OCI-LY7 (cell line): ENCODE results near the gene DSCAM. TPM values are rescaled to one million over a fixed set of nuclear protein-coding genes. Genes with fewer than 3 reads are reported as not detected.

Source experiments
- BruUV-seq: library from RNA; stranded (reverse); fragments of 400-500 nt; replicated peaks from 2 replicates; lab custom pipeline; 2021; lab: Mats Ljungman, UMichigan
- CTCF ChIA-PET: fragments of 300-600 bp; sonication (Branson Sonifier 250); formaldehyde crosslinking; loops from one replicate; lab custom pipeline; 2022; ENCODE audit warnings: antibody characterized with exemption; ENCODE audit not compliant: unreplicated experiment; lab: Charles Lee
- POLR2A ChIA-PET: fragments of 300-600 bp; sonication (Branson Sonifier 250); formaldehyde crosslinking; loops from one replicate; lab custom pipeline; 2022; ENCODE audit warnings: antibody characterized with exemption; lab: Charles Lee
- DNase-seq: peaks from one replicate; pipeline ENCODE4 v3.0.0-alpha.2; 2015; ENCODE audit warnings: low spot score
- H2AFZ ChIP-seq: fragments of 200-600 bp; sonication (generic), shearing (Covaris generic); 2 replicates; pipeline ENCODE4 v1.6.1; 2014; ENCODE audit warnings: mild to moderate bottlenecking, antibody characterized with exemption, low read length, moderate library complexity
- H3K27ac ChIP-seq: fragments of 200-600 bp; sonication (generic); 2 replicates; pipeline ENCODE4 v1.5.1; 2014; ENCODE audit warnings: mixed run types, low read depth, mild to moderate bottlenecking, moderate library complexity, low read length, inconsistent platforms; ENCODE audit not compliant: poor library complexity, severe bottlenecking
- H3K36me3 ChIP-seq: fragments of 200-600 bp; sonication (generic); 2 replicates; pipeline ENCODE4 v1.6.1; 2014; ENCODE audit warnings: mild to moderate bottlenecking, antibody characterized with exemption, low read length, moderate library complexity, mixed read lengths; ENCODE audit not compliant: insufficient read depth
- H3K4me1 ChIP-seq: fragments of 200-600 bp; sonication (generic); 2 replicates; pipeline ENCODE4 v1.5.1; 2014; ENCODE audit warnings: mild to moderate bottlenecking, low read length; ENCODE audit not compliant: insufficient read depth, poor library complexity, severe bottlenecking
- H3K4me2 ChIP-seq: fragments of 200-600 bp; sonication (generic); 2 replicates; pipeline ENCODE4 v1.6.1; 2014; ENCODE audit warnings: mild to moderate bottlenecking, low read length
- H3K4me3 ChIP-seq: fragments of 200-600 bp; sonication (generic); 2 replicates; pipeline ENCODE4 v1.5.1; 2014; ENCODE audit warnings: mild to moderate bottlenecking, low read depth, low read length; ENCODE audit not compliant: poor library complexity, severe bottlenecking
- H3K79me2 ChIP-seq: fragments of 200-600 bp; sonication (generic); 2 replicates; pipeline ENCODE4 v1.6.1; 2016; ENCODE audit warnings: low read depth, mild to moderate bottlenecking, low read length, moderate library complexity, mixed read lengths; ENCODE audit not compliant: insufficient read depth
- H3K9me2 ChIP-seq: fragments of 200-600 bp; sonication (generic); 2 replicates; pipeline ENCODE4 v1.6.1; 2016; ENCODE audit warnings: mild to moderate bottlenecking, low read length, mixed read lengths; ENCODE audit not compliant: insufficient read depth
- H3K9me3 ChIP-seq: fragments of 200-600 bp; sonication (generic); 2 replicates; pipeline ENCODE4 v1.6.1; 2014; ENCODE audit warnings: mild to moderate bottlenecking, mixed run types, low read length, mixed read lengths
- H4K20me1 ChIP-seq: fragments of 200-600 bp; sonication (generic); 2 replicates; pipeline ENCODE4 v1.6.1; 2014; ENCODE audit warnings: mild to moderate bottlenecking, antibody characterized with exemption, low read length, moderate library complexity, mixed read lengths; ENCODE audit not compliant: insufficient read depth
- EZH2phosphoT487 ChIP-seq: fragments of 200-600 bp; sonication (generic); IDR thresholded peaks from 2 replicates; pipeline ENCODE4 v1.6.1; 2018; ENCODE audit warnings: low read depth, borderline replicate concordance, mild to moderate bottlenecking, mixed run types, antibody characterized with exemption, low read length, moderate library complexity, mixed read lengths
- intact Hi-C: fragments of 100-400 bp; cut with micrococcal nuclease; formaldehyde crosslinking; loops from one replicate; pipeline ENCODE4 v1.10.0; 2022; ENCODE audit not compliant: unreplicated experiment
- total RNA-seq, 2 experiments: library from RNA; depleted of rRNA in 1 of 2; stranded (reverse); fragments of >200 nt in 1 of 2; shearing (Covaris generic) in 1 of 2; gene quantifications; 2 replicates each; pipeline ENCODE4 v1.2.3, GENCODE V29; 2014 to 2022
- TF ChIP-seq, protein P1 (sequence below): fragments of 200-600 bp; sonication (generic); conservative IDR thresholded peaks from 2 replicates; pipeline ENCODE4 v1.5.1; 2014; ENCODE audit warnings: mild to moderate bottlenecking, antibody characterized with exemption, low read length, moderate library complexity, mixed read lengths

Gene DSCAM
- total RNA-seq, 2 experiments from 2014 or later: not detected

DNA sequence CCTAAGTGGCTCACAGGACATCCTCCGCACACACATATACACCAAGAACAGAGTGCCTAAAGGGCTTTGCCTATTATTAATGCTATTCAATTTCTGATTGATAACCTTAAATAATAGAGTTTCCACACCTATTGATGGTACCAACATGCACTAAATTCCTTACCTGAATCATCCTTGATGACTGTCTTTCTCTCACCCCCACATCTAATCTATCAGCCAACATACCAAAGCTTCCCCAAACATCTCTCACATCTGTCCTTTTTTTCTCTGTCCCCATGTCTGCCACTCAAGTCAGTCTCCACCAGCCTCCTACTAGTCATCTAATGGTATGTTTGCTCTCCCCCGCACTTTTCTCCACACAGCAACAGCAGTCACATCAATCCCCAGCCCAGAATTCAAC, 174.4 kb downstream of the DSCAM start:
- Histone ChIP-seq H2AFZ (no peak overlapping the region), H3K9me2 (no peaks in the 10 kb centered on the region), H3K4me2 (no peak overlapping the region), H3K9me3 (0 out of 2 replicates have a peak, but pooled peaks cover 9% of the 10 kb centered on the region), H4K20me1 (no peaks in the 10 kb centered on the region), H3K79me2 (no peaks in the 10 kb centered on the region), H3K4me1 (no peaks in the 10 kb centered on the region), H3K4me3 (no peak overlapping the region), H3K36me3 (no peaks in the 10 kb centered on the region), H3K27ac (no peak overlapping the region)
- CTCF ChIA-PET: no interaction called here
- POLR2A ChIA-PET: no interaction called here
- no TSS peak for BruUV-seq
- intact Hi-C loops: no loop called here
- TF ChIP-seq, protein P1, sequence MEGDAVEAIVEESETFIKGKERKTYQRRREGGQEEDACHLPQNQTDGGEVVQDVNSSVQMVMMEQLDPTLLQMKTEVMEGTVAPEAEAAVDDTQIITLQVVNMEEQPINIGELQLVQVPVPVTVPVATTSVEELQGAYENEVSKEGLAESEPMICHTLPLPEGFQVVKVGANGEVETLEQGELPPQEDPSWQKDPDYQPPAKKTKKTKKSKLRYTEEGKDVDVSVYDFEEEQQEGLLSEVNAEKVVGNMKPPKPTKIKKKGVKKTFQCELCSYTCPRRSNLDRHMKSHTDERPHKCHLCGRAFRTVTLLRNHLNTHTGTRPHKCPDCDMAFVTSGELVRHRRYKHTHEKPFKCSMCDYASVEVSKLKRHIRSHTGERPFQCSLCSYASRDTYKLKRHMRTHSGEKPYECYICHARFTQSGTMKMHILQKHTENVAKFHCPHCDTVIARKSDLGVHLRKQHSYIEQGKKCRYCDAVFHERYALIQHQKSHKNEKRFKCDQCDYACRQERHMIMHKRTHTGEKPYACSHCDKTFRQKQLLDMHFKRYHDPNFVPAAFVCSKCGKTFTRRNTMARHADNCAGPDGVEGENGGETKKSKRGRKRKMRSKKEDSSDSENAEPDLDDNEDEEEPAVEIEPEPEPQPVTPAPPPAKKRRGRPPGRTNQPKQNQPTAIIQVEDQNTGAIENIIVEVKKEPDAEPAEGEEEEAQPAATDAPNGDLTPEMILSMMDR: no peak
- TF ChIP-seq EZH2phosphoT487: no peak
- DNase-seq: no peak

DNA sequence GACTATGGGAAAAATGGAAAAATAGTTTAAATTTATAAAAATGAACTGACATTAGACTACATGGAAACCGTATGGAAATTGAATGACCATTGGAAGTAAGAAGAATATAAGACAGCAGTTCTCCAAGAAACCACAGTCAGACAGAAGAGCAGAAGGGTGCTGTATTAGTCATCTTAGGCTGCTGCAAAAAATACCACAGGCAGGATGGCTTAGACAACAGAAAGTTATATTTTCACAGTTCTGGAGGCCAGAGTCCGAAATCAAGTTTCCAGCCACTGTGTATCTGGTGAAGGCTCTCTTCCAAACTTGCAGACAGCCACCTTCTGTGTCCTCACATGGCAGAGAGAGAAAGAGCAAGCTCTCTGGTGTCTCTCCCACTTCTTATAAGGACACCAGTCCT, 175.2 kb downstream of the DSCAM start:
- Histone ChIP-seq H3K9me2 (no peaks in the 10 kb centered on the region), H3K79me2 (no peaks in the 10 kb centered on the region), H3K36me3 (no peaks in the 10 kb centered on the region), H3K9me3 (0 out of 2 replicates have a peak, but pooled peaks cover 9% of the 10 kb centered on the region), H3K27ac (no peak overlapping the region), H4K20me1 (no peaks in the 10 kb centered on the region), H3K4me3 (no peak overlapping the region), H2AFZ (no peak overlapping the region), H3K4me2 (no peak overlapping the region), H3K4me1 (no peaks in the 10 kb centered on the region)
- intact Hi-C loops: no loop called here
- ChIA-PET POLR2A (interaction anchor here (1.3 kb wide), 1 partner anchor 28 kb away, joined by 3 read pairs; no protein-coding TSS in a partner anchor), CTCF (no interaction called here)
- BruUV-seq: no TSS peak
- TF ChIP-seq EZH2phosphoT487: no peak
- TF ChIP-seq, protein P1: no peak
- no peak for DNase-seq

DNA sequence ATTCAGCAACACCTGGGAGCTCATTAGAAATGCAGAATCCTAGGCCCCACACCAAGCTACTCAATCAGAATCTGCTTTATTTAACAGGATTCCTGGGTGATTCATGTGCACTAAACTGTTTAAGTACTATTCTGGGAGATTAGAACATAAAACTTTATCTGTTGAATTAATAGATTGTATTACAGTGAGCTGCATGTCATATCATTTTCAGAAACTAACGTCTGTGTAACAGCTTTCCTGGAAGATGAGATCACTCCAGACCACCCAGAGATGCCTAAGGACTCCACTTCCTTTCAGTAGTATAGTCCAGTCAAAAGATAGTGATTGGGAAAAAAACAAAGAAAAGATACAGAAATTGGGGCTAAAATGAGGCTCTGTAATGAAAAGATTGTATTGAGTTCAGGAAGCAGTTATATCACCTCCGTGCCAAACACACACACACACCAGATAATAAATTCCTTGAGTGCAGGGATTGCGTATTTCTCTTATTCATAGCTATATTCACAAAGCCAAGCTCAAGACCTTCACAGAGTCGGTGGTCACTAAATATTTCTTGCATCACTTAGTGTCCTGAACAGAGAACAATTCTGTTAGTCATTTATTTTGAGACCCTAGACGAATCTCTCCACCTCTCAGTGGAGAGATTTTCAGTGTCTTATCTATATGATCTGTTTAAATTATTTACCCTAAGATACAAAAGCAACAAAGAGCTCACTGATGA, 178.2 kb downstream of the DSCAM start:
- no peak overlapping the region for H2AFZ ChIP-seq
- no peaks in the 10 kb centered on the region for H4K20me1 ChIP-seq
- ChIA-PET CTCF (no interaction called here), POLR2A (interaction anchor here (0.6 kb wide), 1 partner anchor 1786 kb away, joined by 3 read pairs; no protein-coding TSS in a partner anchor)
- H3K27ac ChIP-seq: no peak overlapping the region
- H3K4me2 ChIP-seq: no peak overlapping the region
- no peaks in the 10 kb centered on the region for H3K4me1 ChIP-seq
- H3K9me2 ChIP-seq: no peaks in the 10 kb centered on the region
- intact Hi-C loops: no loop called here
- no peaks in the 10 kb centered on the region for H3K36me3 ChIP-seq
- no peak for DNase-seq
- H3K79me2 ChIP-seq: no peaks in the 10 kb centered on the region
- 0 out of 2 replicates have a peak, but pooled peaks cover 9% of the 10 kb centered on the region for H3K9me3 ChIP-seq
- TF ChIP-seq, protein P1: no peak
- TF ChIP-seq EZH2phosphoT487: no peak
- BruUV-seq: no TSS peak
- H3K4me3 ChIP-seq: no peak overlapping the region
